Hindlimb muscle (tissue), 1 donor: ENCODE measurements around the gene OPA1. TPM values are rescaled to one million over a fixed set of nuclear protein-coding genes. Genes with fewer than 3 reads are reported as not detected.

Experiments
- DNase-seq: peaks from one replicate; pipeline ENCODE4 v3.0.0-alpha.2; 2013
- polyA plus RNA-seq: library from polyadenylated mRNA; unstranded; fragments of 120-200 nt; gene quantifications from one replicate; pipeline ENCODE4 v1.2.1, GENCODE V29; 2013; ENCODE audit not compliant: insufficient read length

OPA1 gene
- polyA plus RNA-seq, 1 donor: 41.9 TPM

GRCh38 chr3:193711166-193711485 lies 118.1 kb downstream of the OPA1 start:
- peak; percentile 5 for DNase-seq

GRCh38 chr3:193711523-193711963 lies 118.5 kb downstream of the OPA1 start:
- DNase-seq: no peak

- DNase-seq: no peak
These were observed 119.1 kb downstream of the OPA1 start for GRCh38 chr3:193711964-193712598.

GRCh38 chr3:193712938-193713337 lies 119.9 kb downstream of the OPA1 start:
- no peak for DNase-seq

GRCh38 chr3:193714523-193715137 lies 121.6 kb downstream of the OPA1 start:
- no peak for DNase-seq

GRCh38 chr3:193716150-193716549 lies 123.1 kb downstream of the OPA1 start:
- DNase-seq: no peak

- no peak for DNase-seq
These were observed 126.7 kb downstream of the OPA1 start for GRCh38 chr3:193719735-193720134.

GRCh38 chr3:193720169-193720568 lies 127.2 kb downstream of the OPA1 start:
- no peak for DNase-seq

- DNase-seq: no peak
These were observed 129.6 kb downstream of the OPA1 start for GRCh38 chr3:193722566-193722965.

- DNase-seq: no peak
These were observed 134.1 kb downstream of the OPA1 start for GRCh38 chr3:193727089-193727488.

GRCh38 chr3:193728429-193729087 lies 135.6 kb downstream of the OPA1 start:
- DNase-seq: no peak

- no peak for DNase-seq
These were observed 136.1 kb downstream of the OPA1 start for GRCh38 chr3:193729088-193729465.

GRCh38 chr3:193729601-193730000 lies 136.6 kb downstream of the OPA1 start:
- no peak for DNase-seq

GRCh38 chr3:193730511-193730910 lies 137.5 kb downstream of the OPA1 start:
- no peak for DNase-seq

- DNase-seq: no peak
These were observed 138.0 kb downstream of the OPA1 start for GRCh38 chr3:193730976-193731375.

- DNase-seq: no peak
These were observed 138.6 kb downstream of the OPA1 start for GRCh38 chr3:193731656-193732055.

GRCh38 chr3:193732391-193732790 lies 139.4 kb downstream of the OPA1 start:
- DNase-seq: no peak

GRCh38 chr3:193732827-193733226 lies 139.8 kb downstream of the OPA1 start:
- DNase-seq: no peak

- no peak for DNase-seq
These were observed 141.8 kb downstream of the OPA1 start for GRCh38 chr3:193734737-193735366.

- no peak for DNase-seq
These were observed 142.8 kb downstream of the OPA1 start for GRCh38 chr3:193735850-193736249.

GRCh38 chr3:193736616-193737015 lies 143.6 kb downstream of the OPA1 start:
- no peak for DNase-seq

- no peak for DNase-seq
These were observed 144.3 kb downstream of the OPA1 start for GRCh38 chr3:193737191-193737751.

- DNase-seq: no peak
These were observed 149.6 kb downstream of the OPA1 start for GRCh38 chr3:193742628-193743027.

GRCh38 chr3:193743702-193744047 lies 150.7 kb downstream of the OPA1 start:
- DNase-seq: no peak
